Gastrocnemius medialis (tissue), 4 donors: Measurements from ENCODE around the gene GAREM1.

Source experiments
- CTCF ChIP-seq, 5 experiments: fragments of 450-650 bp in 3 of 5; fragments of 200-600 bp in 2 of 5; sonication (generic) in 2 of 5; IDR thresholded peaks in 4 of 5; conservative IDR thresholded peaks in 1 of 5; 1 replicate in 4 of 5; 2 replicates in 1 of 5; pipeline ENCODE4 v1.5.1; 2016 to 2019; ENCODE audit warnings: antibody characterized with exemption in 5 of 5, mild to moderate bottlenecking in 3 of 5, moderate library complexity in 3 of 5
- POLR2A ChIP-seq, 2 donors: fragments of 450-650 bp; IDR thresholded peaks; one replicate each; pipeline ENCODE4 v1.6.1; 2017; ENCODE audit warnings: antibody characterized with exemption in 2 of 2, mild to moderate bottlenecking in 2 of 2, moderate library complexity in 2 of 2

GRCh38 chr18:32271672-32272208 lies 198.9 kb downstream of the GAREM1 start:
- TF ChIP-seq CTCF (IDR thresholded peaks at IDR 0.05 in 4 of 5, conservative IDR thresholded peaks at IDR 0.05 in 1 of 5) (peak in 4 of 5 experiments; percentile 56 to 71 (median 64)), POLR2A (IDR thresholded peaks at IDR 0.05) (no peak)
